ENCODE measurements around the gene ADAM8. TPM values are rescaled to one million over a fixed set of nuclear protein-coding genes. Genes with fewer than 3 reads are reported as not detected.

ADAM8 gene
- total and polyA plus RNA-seq, 2 donors (not counting 1 experiment from before 2014, with no cell fraction given), result 0.23 to 2.0 TPM

DNA sequence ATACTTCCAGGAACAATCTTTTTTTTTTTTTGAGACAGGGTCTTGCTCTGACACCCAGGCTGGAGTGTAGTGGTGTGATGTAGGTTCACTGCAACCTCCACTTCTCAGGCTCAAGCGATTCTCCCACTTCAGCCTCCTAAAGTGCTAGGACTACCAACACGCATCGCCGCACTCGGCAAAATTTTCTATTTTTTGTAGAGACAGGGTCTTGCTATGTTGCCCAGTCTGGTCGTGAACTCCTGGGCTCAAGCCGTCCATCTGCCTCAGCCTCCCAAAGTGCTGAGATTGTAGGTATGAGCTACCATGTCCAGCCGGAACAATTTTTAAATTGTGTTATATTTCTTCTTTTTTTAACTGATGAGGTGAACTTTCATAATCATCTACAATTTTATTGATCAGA, 34.1 kb upstream of the ADAM8 start:
- Histone ChIP-seq H2AFZ (ENCODE audit: low read length) (no peak overlapping the region), H3K79me2 (ENCODE audit: control insufficient read depth, insufficient read depth, low read length) (peaks cover 25% of the 10 kb centered on the region), H3K27ac (ENCODE audit: insufficient read depth, low read length) (no peak overlapping the region), H3K27me3 (ENCODE audit: control insufficient read depth, insufficient read depth, low read length) (no peaks in the 10 kb centered on the region), H3K36me3 (ENCODE audit: control insufficient read depth, insufficient read depth, low read length) (peaks cover 3% of the 10 kb centered on the region), H3K4me1 (ENCODE audit: control insufficient read depth, extremely low read depth, insufficient read depth, low read length) (peaks cover 3% of the 10 kb centered on the region), H4K20me1 (ENCODE audit: control insufficient read depth, extremely low read depth, insufficient read depth, low read length) (no peaks in the 10 kb centered on the region), H3K9ac (ENCODE audit: insufficient read depth, low read length) (no peak overlapping the region), H3K4me2 (ENCODE audit: extremely low read depth, insufficient read depth, low read length) (no peak overlapping the region), H3K9me3 (ENCODE audit: control insufficient read depth, insufficient read depth, low read depth, low read length) (no peaks in the 10 kb centered on the region), H3K4me3 (replicated peaks in 1 of 4; ENCODE audit: control extremely low read depth in 1 of 4, insufficient read depth in 1 of 4, low read depth in 3 of 4, low read length in 4 of 4) (no peak overlapping the region)
- TF ChIP-seq EZH2 (IDR thresholded peaks at IDR 0.05; ENCODE audit: low read length, missing control alignments), result no peak
- TF ChIP-seq CTCF (conservative IDR thresholded peaks at IDR 0.05 in 1 of 2, IDR thresholded peaks at IDR 0.05 in 1 of 2; ENCODE audit: low read depth in 1 of 2, low read length in 2 of 2), result no peak
- DNase-seq (ENCODE audit: low read depth in 2 of 2), result no peak

DNA sequence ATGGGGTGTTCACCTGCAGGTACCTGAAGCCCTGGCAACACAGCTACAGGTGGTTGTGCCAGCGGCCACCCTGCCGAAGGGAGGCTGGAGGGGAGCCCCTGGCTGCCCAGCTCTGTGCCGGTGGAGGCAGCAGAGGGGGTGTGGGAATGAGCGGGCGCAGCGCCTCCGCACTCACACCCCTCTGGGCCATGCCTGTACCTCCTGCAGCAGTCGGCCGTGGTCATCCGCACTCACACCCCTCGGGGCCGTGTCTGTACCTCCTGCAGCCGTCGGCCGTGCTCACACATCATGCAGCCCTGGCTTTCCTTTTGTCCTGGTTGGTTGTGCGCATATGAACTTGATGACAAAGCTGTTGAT, 33.7 kb upstream of the ADAM8 start:
- Histone ChIP-seq H3K4me2 (ENCODE audit: extremely low read depth, insufficient read depth, low read length) (no peak overlapping the region), H3K27ac (ENCODE audit: insufficient read depth, low read length) (no peak overlapping the region), H3K79me2 (ENCODE audit: control insufficient read depth, insufficient read depth, low read length) (peaks cover 29% of the 10 kb centered on the region), H3K36me3 (ENCODE audit: control insufficient read depth, insufficient read depth, low read length) (peaks cover 5% of the 10 kb centered on the region), H3K27me3 (ENCODE audit: control insufficient read depth, insufficient read depth, low read length) (no peaks in the 10 kb centered on the region), H3K9ac (ENCODE audit: insufficient read depth, low read length) (no peak overlapping the region), H4K20me1 (ENCODE audit: control insufficient read depth, extremely low read depth, insufficient read depth, low read length) (no peaks in the 10 kb centered on the region), H3K4me3 (replicated peaks in 1 of 4; ENCODE audit: control extremely low read depth in 1 of 4, insufficient read depth in 1 of 4, low read depth in 3 of 4, low read length in 4 of 4) (no peak overlapping the region), H2AFZ (ENCODE audit: low read length) (no peak overlapping the region), H3K9me3 (ENCODE audit: control insufficient read depth, insufficient read depth, low read depth, low read length) (no peaks in the 10 kb centered on the region), H3K4me1 (ENCODE audit: control insufficient read depth, extremely low read depth, insufficient read depth, low read length) (peaks cover 3% of the 10 kb centered on the region)
- TF ChIP-seq CTCF (conservative IDR thresholded peaks at IDR 0.05 in 1 of 2, IDR thresholded peaks at IDR 0.05 in 1 of 2; ENCODE audit: low read depth in 1 of 2, low read length in 2 of 2), result no peak
- TF ChIP-seq EZH2 (IDR thresholded peaks at IDR 0.05; ENCODE audit: low read length, missing control alignments), result no peak
- DNase-seq (ENCODE audit: low read depth in 2 of 2), result no peak

DNA sequence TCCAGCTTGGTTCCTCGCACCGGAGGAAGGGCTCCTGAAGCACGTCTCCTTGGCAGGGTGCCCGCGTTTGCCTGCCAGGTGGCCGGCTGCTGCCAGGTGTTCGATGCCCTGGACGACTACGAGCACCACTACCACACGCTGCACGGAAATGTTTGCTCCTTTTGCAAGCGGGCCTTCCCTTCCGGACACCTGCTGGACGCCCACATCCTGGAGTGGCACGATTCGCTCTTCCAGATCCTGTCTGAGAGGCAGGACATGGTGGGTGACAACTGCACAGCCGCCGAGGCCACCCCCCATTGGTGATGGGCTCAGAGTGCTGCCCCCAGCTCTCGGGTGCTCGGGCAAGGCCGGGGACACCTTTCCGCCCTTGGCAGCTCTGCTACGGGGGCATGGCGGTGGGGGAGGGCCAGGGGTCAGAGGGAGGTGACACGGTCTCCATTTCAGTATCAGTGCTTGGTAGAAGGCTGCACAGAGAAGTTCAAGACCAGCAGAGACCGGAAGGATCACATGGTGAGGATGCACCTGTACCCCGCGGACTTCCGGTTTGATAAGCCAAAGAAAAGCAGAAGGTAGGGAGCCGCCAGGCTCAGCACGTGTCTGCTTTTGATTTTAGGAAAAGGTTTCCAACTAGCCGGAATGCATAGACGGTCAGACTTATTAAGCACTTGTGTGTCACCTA, 33.2 kb upstream of the ADAM8 start:
- TF ChIP-seq CTCF (conservative IDR thresholded peaks at IDR 0.05 in 1 of 2, IDR thresholded peaks at IDR 0.05 in 1 of 2; ENCODE audit: low read depth in 1 of 2, low read length in 2 of 2) (no peak), EZH2 (IDR thresholded peaks at IDR 0.05; ENCODE audit: low read length, missing control alignments) (no peak)
- no peak for DNase-seq (ENCODE audit: low read depth in 2 of 2)
- no peaks in the 10 kb centered on the region for H4K20me1 ChIP-seq (ENCODE audit: control insufficient read depth, extremely low read depth, insufficient read depth, low read length)
- H3K4me2 ChIP-seq (ENCODE audit: extremely low read depth, insufficient read depth, low read length), result no peak overlapping the region
- peaks cover 3% of the 10 kb centered on the region for H3K4me1 ChIP-seq (ENCODE audit: control insufficient read depth, extremely low read depth, insufficient read depth, low read length)
- H2AFZ ChIP-seq (ENCODE audit: low read length), result no peak overlapping the region
- no peak overlapping the region for H3K27ac ChIP-seq (ENCODE audit: insufficient read depth, low read length)
- H3K9me3 ChIP-seq (ENCODE audit: control insufficient read depth, insufficient read depth, low read depth, low read length), result no peaks in the 10 kb centered on the region
- no peaks in the 10 kb centered on the region for H3K27me3 ChIP-seq (ENCODE audit: control insufficient read depth, insufficient read depth, low read length)
- H3K9ac ChIP-seq (ENCODE audit: insufficient read depth, low read length), result no peak overlapping the region
- H3K79me2 ChIP-seq (ENCODE audit: control insufficient read depth, insufficient read depth, low read length), result peaks cover 32% of the 10 kb centered on the region
- H3K4me3 ChIP-seq (replicated peaks in 1 of 4; ENCODE audit: control extremely low read depth in 1 of 4, insufficient read depth in 1 of 4, low read depth in 3 of 4, low read length in 4 of 4), result no peak overlapping the region
- peaks cover 5% of the 10 kb centered on the region for H3K36me3 ChIP-seq (ENCODE audit: control insufficient read depth, insufficient read depth, low read length)
